8988T (cell line): ENCODE results near the gene LRRC18.

Experiments used
- DNase-seq: peaks from one replicate; pipeline ENCODE4 v3.0.0; 2011

LRRC18 gene

GRCh38 chr10:48939790-48940325, at the start of gene LRRC18:
Gene LRRC18 (minus strand): TSS chr10:48939840. CDS start chr10:48914155, 25,685 bp downstream.
- DNase-seq: no peak

GRCh38 chr10:48985621-48986158, 46.0 kb upstream of the LRRC18 start:
- DNase-seq: no peak

GRCh38 chr10:48983648-48984351, 44.2 kb upstream of the LRRC18 start:
- DNase-seq: no peak

- no peak for DNase-seq
These were observed 42.9 kb upstream of the LRRC18 start for GRCh38 chr10:48982584-48982983.

GRCh38 chr10:48981310-48981907, 41.8 kb upstream of the LRRC18 start:
- DNase-seq: peak; percentile 53

GRCh38 chr10:48978318-48978717, 38.7 kb upstream of the LRRC18 start:
- DNase-seq: no peak

- peak; percentile 38 for DNase-seq
These were observed 36.6 kb upstream of the LRRC18 start for GRCh38 chr10:48976196-48976595.

- no peak for DNase-seq
These were observed 35.0 kb upstream of the LRRC18 start for GRCh38 chr10:48974510-48975156.

- no peak for DNase-seq
These were observed 33.4 kb upstream of the LRRC18 start for GRCh38 chr10:48973065-48973464.

- no peak for DNase-seq
These were observed 31.0 kb upstream of the LRRC18 start for GRCh38 chr10:48970654-48971053.

GRCh38 chr10:48970046-48970445, 30.4 kb upstream of the LRRC18 start:
- DNase-seq: no peak

- DNase-seq: no peak
These were observed 28.4 kb upstream of the LRRC18 start for GRCh38 chr10:48968036-48968435.

GRCh38 chr10:48965460-48965859, 25.8 kb upstream of the LRRC18 start:
- no peak for DNase-seq

- no peak for DNase-seq
These were observed 24.4 kb upstream of the LRRC18 start for GRCh38 chr10:48964038-48964437.

- DNase-seq: no peak
These were observed 19.1 kb upstream of the LRRC18 start for GRCh38 chr10:48958598-48959190.

- DNase-seq: no peak
These were observed 17.9 kb upstream of the LRRC18 start for GRCh38 chr10:48957361-48958151.

GRCh38 chr10:48951707-48952106, 12.1 kb upstream of the LRRC18 start:
- no peak for DNase-seq

- DNase-seq: no peak
These were observed 8.9 kb upstream of the LRRC18 start for GRCh38 chr10:48948470-48949037.

- DNase-seq: no peak
These were observed 8.2 kb upstream of the LRRC18 start for GRCh38 chr10:48947690-48948469.

- no peak for DNase-seq
These were observed 7.4 kb upstream of the LRRC18 start for GRCh38 chr10:48946891-48947500.

- no peak for DNase-seq
These were observed 6.7 kb upstream of the LRRC18 start for GRCh38 chr10:48946332-48946731.
